Left renal pelvis (tissue), 4 donors: ENCODE results near the gene DNAJC1. TPM values are rescaled to one million over a fixed set of nuclear protein-coding genes. Genes with fewer than 3 reads are reported as not detected.
"Not testable (repeated sequence)": the region's sequence is repeated elsewhere in the genome, so short reads cannot be mapped to it uniquely, and the experiment has no call there.

Experiments
- DNase-seq, 4 donors: peaks; one replicate each; pipeline ENCODE4 v3.0.0-alpha.2; 2013; ENCODE audit warnings: low read depth in 4 of 4, low spot score in 3 of 4
- polyA plus RNA-seq, 4 donors: library from polyadenylated mRNA; unstranded; fragments of 120-200 nt; gene quantifications; one replicate each; pipeline ENCODE4 v1.2.1, GENCODE V29; 2013; ENCODE audit not compliant: insufficient read length in 4 of 4

The DNAJC1 gene
- polyA plus RNA-seq, 4 donors, result 23.6 to 31.7 (median 27.8) TPM

DNA sequence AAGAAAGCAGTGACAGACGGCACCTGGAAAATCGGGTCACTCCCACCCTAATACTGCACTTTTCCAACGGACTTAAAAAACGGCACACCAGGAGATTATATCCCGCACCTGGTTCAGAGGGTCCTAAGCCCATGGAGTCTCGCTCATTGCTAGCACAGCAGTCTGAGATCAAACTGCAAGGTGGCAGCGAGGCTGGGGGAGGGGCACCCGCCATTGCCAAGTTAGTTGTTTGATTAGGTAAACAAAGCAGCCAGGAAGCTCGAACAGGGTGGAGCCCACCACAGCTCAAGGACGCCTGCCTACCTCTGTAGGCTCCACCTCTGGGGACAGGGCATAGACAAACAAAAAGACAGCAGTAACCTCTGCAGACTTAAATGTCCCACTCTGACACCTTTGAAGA lies 169.0 kb downstream of the DNAJC1 start:
- DNase-seq, result not testable (repeated sequence)

DNA sequence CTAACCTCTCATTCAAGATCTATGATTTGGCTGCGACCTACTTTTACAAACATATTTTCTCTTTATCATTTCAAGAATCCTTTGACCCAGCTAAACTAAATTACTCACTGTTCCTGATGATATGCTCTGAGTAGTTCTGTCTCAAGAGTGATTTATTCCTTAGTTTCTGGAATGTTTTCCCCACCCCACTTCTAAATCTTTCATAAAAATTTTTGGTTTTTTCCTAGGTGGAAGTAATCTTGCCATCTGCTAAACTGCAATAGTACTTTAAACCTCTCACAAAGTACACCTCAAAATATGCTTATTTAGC lies 170.8 kb downstream of the DNAJC1 start:
- DNase-seq, result no peak

DNA sequence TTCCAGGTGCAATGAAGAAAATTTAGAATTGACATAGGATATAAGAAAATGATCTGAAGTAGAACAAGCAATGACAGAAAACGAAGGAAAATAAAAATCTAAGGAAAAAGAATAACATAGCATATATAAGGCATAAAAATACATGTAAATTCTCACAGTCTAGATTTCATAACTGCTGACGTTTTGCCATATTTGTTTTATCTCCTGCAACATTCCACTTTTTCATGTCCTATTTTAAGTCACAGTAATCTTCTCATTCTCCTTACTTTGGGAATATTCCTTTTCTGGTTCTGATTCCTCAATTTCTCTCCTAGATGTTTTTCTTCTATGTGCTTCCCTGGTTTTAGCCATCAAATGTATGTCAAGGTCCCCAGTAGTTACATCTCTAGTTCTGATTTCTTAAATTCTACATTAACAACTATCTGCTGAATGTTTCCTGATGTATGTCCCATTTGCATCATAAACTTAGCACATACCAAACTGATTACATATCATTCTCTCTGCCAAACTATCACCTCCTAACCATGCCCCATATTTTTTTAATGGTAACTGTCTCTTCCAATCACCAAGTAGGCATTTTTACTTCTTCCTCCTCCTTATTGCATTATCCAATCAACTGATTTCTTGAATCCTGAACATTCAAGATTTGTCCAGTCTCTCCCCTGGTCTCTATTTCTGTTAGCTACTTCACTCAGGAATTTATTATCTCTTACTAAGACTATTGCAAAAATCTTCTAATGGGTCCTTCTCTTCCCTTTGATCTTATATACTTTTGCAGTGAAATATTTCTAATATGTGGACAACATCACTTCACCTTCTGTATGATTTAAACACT lies 171.3 kb downstream of the DNAJC1 start:
- DNase-seq, result no peak

DNA sequence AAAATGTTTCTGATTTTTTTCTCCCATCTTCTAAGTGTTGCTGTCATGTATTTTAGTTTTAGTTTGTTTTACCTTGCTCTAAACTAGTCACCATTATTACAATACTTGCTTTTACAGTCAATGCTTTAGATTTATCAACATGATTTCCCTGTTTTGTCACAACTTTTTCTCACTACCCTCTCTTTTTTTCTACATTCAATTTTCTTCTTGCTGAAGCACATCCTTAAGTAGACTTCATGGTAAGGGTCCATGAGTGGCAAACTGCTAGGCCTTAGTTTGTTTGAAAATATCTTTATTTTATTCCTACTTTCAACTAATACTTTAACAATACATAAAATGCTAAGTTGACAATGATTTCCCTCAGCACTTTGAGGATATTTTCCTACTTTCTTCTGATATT lies 173.5 kb downstream of the DNAJC1 start:
- no peak for DNase-seq

DNA sequence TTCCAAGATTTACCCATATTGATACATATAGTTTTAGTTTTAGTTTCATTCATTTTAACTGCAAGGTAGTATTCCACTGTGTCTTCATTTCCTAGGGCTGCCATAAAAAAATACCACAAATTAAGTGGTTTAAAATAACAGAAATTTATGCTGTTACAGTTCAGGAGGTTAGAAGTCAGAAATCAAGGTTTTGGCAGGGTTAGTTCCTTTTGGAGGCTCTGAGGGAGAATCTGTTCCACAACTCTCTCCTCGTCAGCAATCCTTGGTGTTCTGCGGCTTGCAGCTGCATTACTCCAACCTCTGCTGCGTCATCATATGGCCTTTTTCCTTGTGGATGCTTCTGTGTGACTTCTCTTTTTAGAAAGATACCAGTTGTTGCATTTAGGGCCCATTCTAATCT lies 176.2 kb downstream of the DNAJC1 start:
- no peak for DNase-seq

DNA sequence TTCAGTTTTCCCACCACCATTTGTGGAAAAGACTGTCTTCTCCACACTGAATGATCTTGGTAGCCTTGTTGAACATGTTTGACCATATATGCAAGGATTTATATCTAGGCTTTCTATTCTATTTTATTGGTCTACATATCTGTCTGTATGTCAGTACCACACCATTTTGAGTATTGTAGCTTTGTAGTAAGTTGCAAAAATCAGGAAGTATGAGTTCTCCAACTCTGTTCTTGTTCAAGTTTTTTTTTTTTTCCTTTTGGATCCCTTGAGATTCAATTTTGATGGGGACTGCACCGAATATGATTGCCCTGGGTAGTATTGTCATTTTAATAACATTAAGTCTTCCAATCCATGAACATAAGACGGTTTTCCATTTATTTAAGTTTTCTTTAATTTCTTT lies 176.8 kb downstream of the DNAJC1 start:
- no peak for DNase-seq

DNA sequence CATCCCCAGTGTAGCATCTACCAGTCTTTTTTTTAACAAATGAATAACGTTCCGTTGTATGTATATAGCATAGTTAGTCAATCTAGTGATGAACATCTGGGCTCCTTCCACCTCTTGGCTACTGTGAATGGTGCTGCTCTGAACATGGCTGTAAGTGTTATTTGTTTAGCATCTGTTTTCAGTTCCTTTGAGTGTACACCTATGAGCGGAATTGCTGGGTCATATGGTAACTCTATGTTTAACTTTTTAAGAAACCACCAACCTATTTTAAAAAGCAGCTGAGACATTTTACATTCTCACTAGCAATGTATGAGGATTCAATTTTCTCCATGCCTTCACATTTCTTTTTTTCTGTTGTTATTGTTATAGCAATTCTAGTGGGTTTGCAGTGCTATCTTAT lies 178.2 kb downstream of the DNAJC1 start:
- DNase-seq, result no peak

DNA sequence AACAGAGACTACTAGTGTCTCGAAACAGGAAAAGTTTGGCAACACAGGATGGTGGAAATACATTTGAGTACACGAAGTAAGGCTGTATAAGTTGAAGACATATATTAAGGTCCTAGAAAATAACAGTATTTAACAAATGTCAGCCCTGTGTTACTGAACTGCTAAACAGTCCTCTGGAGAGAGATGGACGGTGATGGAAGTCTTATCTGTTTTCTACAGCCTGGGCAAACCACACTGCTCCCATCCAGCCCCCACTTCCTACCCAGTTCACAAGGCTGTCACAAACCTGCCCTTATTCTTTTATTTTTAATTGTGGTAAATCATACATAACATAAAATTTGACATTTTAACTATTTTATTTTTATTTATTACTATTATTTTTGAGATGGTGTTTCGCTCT lies 179.1 kb downstream of the DNAJC1 start:
- no peak for DNase-seq

DNA sequence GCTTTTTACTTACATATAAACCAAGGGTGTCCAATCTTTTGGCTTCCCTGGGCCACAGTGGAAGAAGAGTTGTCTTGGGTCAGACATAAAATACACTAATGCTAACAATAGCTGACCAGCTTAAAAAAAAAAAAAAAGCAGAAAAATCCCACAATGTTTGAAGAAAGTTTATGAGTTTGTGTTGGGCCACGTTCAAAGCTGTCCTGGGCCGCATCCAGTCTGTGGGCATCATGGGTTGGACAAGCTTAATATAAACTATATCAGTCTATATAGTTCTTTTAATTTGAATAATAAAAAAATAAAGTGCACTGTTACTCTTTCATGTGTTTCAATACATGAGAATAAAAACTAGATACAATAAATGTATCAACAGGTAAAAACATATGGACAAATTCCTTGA lies 179.9 kb downstream of the DNAJC1 start:
- no peak for DNase-seq

DNA sequence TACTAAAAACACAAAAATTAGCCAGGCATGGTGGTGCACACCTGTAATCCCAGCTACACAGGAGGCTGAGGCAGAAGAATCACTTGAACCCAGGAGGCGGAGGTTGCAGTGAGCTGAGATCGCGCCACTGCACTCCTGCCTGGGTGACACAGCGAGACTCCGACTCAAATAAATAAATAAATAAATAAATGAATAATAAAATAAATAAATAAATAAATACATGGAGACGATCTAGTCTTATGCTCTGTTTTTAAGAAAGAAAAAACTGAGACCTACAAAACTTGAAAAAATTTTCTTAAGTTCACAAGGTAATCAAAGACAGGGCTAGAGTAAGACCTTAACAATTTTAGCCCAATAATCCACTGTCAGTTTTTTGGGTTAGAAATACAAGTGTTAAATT lies 181.3 kb downstream of the DNAJC1 start:
- not testable (repeated sequence) for DNase-seq

DNA sequence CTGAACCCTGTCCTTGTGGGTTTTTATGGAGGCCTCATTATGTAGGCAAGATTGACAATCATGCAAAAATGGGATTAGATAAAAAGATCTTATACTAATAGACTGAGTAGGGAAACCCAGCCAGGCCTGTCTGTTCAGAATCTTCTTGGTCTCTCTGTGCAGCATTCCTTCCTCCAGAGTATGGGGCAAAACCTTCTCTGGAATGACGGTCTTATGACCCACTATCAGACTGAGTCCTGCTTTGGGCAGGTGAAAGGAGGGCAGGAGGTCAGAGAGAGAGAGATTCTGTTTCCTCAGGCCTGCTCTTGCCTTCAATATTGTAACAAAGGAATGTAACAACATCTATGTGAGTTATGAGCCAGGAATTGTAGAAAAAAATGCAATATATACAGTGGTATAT lies 182.6 kb downstream of the DNAJC1 start:
- no peak for DNase-seq

DNA sequence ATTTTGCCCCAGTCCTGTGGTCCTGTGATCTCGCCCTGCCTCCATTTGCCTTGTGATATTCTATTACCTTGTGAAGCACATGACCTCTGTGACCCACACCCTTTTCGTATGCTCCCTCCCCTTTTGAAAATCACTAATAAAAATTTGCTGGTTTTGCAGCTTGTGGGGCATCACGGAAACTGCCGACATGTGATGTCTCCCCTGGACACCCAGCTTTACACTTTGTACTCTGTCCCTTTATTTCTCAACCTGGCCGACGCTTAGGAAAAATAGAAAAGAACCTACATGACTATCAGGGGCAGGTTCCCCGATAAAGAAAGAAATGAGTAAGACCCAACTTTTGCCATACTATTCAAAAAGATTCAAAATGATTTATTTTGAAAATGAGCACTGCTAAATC lies 185.1 kb downstream of the DNAJC1 start:
- DNase-seq, result not testable (repeated sequence)

DNA sequence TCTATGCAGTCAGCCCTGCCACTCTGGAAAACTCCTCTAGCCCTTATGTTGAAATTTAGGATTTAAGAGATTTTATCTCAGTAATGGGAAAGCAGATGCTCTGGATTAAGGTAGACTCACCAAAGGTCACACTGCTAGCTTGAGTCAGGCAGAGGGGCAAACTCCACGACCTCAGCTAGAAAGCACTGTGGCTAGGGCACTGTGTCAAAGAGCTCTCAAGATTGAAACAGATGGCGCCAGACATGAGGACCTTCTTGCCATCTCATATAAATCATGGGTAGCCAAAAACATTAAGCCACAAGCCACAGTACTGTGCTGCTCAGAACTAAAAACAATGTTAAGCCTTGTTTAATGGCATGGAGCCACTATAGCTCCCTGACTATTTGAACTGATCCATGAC lies 188.7 kb downstream of the DNAJC1 start:
- DNase-seq, result no peak

DNA sequence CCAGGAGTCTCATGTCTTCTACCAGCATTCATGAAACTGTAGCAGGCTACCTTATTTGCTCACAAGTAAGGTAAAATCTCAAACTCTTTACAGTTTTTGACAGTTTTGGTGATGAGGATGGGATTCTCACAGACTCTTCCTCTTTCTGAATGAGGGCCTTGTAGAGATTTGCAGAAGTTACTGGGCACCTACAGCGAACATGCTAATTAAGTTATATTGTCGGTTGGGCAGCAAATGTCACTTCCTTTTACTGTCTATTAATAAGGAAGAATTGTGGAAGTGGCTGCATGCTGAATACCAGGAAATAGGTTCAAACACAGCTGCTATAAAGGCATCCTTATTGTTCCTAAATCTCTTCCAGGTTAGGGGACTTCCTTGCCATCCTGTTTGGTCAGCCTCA lies 189.6 kb downstream of the DNAJC1 start:
- DNase-seq, result no peak

DNA sequence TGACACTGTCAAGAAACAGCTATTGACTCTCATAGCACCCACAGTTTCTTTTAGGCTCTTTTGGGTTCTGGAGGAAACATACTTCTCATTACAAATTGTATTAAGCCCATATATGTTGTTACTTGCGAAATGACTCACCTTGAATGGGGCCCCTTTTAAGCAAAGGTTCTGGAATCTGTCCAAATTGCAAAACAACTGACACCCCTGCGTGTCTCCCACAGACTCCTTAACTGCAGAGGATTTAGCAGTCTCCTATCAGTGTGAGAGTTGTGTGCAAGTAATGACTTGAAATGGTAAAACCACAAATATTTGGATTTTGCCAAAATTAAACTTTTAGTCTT lies 192.3 kb downstream of the DNAJC1 start:
- DNase-seq, result no peak

DNA sequence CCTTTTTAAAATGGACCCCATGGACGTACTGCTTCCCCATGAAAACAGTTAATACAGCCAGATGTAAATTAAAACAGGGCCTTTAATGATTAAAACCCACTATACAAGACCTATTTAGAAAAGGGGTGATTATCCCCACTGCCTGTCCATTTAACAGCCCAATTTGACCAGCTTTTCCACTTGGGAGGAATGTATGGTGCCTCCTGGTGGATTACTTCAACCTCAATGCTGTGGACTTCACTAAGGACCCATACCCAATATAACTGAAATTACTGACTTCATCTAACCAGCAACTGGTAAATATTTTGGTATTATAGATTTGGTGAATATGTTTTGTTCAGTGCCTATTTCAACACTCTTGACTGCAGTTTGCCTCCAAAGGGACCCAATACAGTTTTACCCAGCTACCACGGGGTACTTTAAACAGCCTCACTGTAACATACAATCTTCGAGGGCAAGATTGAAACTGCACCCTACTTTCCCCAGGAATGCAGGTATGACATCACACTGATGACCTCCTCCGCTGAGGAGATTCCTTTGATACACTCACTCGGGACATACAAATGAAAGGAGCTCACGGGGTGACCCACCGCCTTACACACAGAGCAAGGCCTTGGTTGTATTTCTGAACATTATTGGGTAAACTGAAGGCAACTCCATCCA lies 192.8 kb downstream of the DNAJC1 start:
- DNase-seq, result no peak

DNA sequence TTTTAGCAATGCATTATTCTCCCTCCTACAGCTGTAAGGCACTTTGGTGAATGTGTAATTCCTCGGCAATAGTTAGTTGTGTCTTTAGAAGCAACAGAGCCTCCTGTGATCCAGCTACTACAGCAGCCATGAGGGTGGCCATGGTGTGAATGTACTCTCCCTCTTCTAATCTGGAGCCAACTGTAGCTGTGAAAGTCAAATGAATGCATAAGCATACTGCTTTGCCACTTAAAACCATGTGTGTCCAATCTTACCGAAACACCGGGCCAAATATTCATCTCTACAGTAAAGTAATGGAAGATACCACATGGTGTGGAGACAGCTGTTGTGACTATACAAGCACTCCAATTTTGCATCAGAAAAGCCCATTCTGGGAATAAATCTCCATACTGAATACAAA lies 195.0 kb downstream of the DNAJC1 start:
- DNase-seq, result no peak

DNA sequence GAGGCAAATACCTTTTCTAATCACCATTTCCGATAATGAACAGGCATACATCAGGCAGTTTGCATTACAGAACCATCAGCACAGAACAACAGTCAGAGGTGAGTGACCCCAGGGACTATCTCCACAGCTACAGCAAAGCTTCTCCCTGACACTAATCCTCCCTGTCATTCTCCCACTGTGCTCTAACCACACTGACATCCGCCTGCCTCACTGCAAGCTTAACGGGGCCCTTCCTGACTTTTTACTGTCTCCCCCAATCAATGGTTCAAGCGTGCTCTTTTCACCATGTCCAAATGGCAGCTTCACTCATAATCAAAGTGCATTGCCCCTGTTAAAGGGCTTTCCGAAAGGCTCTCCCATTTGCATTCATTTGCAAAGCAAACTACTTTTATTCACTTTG lies 196.3 kb downstream of the DNAJC1 start:
- DNase-seq, result no peak

DNA sequence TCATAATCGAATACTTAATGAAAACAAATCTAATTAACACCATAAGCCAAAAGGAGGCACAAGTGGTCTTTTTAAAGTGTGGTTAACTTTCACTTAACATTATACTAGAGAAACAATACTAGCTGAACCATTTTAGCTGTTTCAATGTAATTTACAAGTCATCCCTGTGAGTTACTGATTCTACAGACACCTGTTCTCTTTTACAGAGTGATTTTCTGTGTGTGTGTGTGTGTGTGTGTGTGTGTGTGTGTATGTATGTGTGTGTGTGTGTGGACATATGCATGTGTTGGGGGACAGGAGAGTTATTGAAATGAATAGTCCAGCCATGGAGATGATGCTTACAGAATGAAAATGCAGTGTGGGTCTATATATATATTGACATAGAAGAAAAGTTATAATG lies 200.2 kb downstream of the DNAJC1 start:
- no peak for DNase-seq

DNA sequence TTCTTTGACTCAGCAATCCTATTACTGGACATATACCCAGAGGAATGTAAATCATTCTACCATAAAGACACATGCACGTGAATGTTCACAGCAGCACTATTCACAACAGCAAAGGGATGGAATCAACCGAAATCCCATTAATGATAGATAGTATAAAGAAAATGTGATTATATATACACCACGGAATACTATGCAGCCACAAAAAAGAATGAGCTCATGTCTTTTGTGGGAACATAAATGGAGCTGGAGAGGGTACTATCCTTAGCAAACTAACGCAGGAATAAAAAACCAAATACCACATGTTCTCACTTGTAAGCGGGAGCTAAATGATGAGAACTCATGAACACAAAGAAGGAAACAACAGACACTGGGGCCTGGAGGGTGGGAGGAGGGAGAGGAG lies 201.9 kb downstream of the DNAJC1 start:
- no peak for DNase-seq

DNA sequence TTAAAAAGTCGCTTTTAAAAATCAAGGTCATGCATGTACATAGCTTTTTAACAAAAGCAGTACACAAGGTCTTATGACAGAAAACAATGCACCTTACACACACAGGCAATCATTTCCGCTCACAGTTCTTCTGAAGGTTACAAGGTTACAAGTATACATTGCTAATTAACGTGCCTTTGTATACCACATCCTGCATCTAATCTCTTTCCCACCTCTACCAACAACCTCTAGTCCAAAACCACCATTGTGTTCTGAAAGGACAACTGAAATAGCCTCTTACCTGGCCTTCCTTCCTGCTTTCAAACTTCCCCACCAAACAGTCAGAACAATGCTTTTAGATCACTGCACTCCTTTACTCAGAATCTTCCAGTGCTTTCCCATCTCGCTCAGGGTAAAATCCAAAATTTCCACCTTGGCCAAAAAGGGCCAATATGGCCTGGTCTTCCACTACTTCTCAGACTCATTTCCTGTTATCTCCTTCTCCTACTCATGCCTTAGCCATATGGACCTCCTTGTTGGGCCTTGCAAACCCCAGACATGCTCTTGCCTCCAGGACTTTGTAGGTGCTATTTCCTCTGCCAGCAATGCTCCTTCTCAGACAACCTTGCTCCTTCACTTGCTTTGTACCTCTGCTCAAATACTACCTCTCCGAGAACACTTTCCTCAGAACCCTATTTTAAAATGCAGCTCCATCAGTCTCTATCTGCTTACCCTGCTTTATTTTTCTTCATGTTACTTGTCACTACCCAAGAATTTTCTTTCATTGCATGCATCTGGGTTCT lies 205.4 kb downstream of the DNAJC1 start:
- DNase-seq, result no peak

DNA sequence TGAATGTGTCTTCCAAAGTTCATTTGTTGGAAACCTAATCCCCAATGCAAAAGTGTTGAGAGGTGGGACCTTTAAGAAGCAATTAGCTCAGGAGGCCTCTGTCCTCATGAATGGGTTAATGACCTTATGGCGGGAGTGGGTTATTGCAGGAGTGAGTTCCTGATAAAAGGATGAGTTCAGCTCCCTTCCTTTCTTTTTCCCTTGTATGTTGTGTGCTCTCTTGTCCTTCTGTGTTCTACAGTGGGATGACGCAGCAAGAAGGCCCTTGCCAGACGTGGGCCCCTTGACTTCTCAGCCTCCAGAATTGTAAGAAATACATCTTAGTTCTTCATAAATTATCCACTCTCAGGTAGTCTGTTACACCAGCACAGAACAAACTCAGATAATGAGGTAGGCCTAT lies 206.0 kb downstream of the DNAJC1 start:
- no peak for DNase-seq
